CD4-positive, alpha-beta T cell treated with Interleukin-10 for 1 hour (primary cell): ENCODE measurements around the gene PPOX.

Experiments
- DNase-seq: peaks from one replicate; pipeline ENCODE4 v3.0.0-alpha.2; 2020

The PPOX gene

GRCh38 chr1:161153682-161154337, 12.4 kb upstream of the PPOX start, which contains the start of gene UFC1:
Gene UFC1 (plus strand): TSS chr1:161153978. CDS start chr1:161153998, 20 bp downstream.
- DNase-seq: peak; percentile 92

GRCh38 chr1:161157867-161158266, 8.4 kb upstream of the PPOX start:
- no peak for DNase-seq

- DNase-seq: no peak
Observed at GRCh38 chr1:161158316-161159010, 7.8 kb upstream of the PPOX start.

- DNase-seq: peak; percentile 95
Observed at GRCh38 chr1:161159087-161159912, 6.9 kb upstream of the PPOX start, which contains the start of gene USP21. Gene USP21 (plus strand): TSS chr1:161159500. CDS start chr1:161160641, 1,141 bp downstream.

- no peak for DNase-seq
Observed at GRCh38 chr1:161159913-161160243, 6.3 kb upstream of the PPOX start.

GRCh38 chr1:161160671-161161145, 5.5 kb upstream of the PPOX start:
- no peak for DNase-seq

- no peak for DNase-seq
Observed at GRCh38 chr1:161161652-161162051, 4.6 kb upstream of the PPOX start.

GRCh38 chr1:161162052-161162451, 4.2 kb upstream of the PPOX start:
- no peak for DNase-seq

GRCh38 chr1:161162806-161163205, 3.4 kb upstream of the PPOX start:
- DNase-seq: no peak

GRCh38 chr1:161163793-161164192, 2.4 kb upstream of the PPOX start:
- DNase-seq: no peak

- no peak for DNase-seq
Observed at GRCh38 chr1:161164901-161165610, 1.2 kb upstream of the PPOX start.

- no peak for DNase-seq
Observed at GRCh38 chr1:161166669-161167548, 683 bp downstream of the PPOX start.

- no peak for DNase-seq
Observed at GRCh38 chr1:161168906-161169305, 2.7 kb downstream of the PPOX start.

GRCh38 chr1:161171191-161171590, 5.0 kb downstream of the PPOX start:
- DNase-seq: no peak

GRCh38 chr1:161171696-161172095, 5.5 kb downstream of the PPOX start:
- DNase-seq: no peak

GRCh38 chr1:161172349-161172748, 6.1 kb downstream of the PPOX start:
- no peak for DNase-seq

GRCh38 chr1:161172776-161173376, 6.7 kb downstream of the PPOX start:
- DNase-seq: no peak

- DNase-seq: no peak
Observed at GRCh38 chr1:161173711-161174110, 7.5 kb downstream of the PPOX start.

- no peak for DNase-seq
Observed at GRCh38 chr1:161174911-161175310, 8.7 kb downstream of the PPOX start.

- DNase-seq: no peak
Observed at GRCh38 chr1:161175771-161176453, 9.7 kb downstream of the PPOX start.
